Trophoblast cell (in vitro differentiated cells and primary cell): ENCODE results near the gene SLC35F4.

Experiments
- DNase-seq, 2 donors: peaks; one replicate each; pipeline ENCODE4 v3.0.0-alpha.2; 2016
- H2AFZ ChIP-seq: 2 replicates; pipeline ENCODE4 v1.6.1; 2013; ENCODE audit warnings: low read length, moderate library complexity, mild to moderate bottlenecking; ENCODE audit not compliant: insufficient read depth, poor library complexity
- H2AK5ac ChIP-seq: 2 replicates; pipeline ENCODE4 v1.6.1; 2013; ENCODE audit warnings: mild to moderate bottlenecking, low read length
- H2BK120ac ChIP-seq: 2 replicates; pipeline ENCODE4 v1.6.1; 2013; ENCODE audit warnings: low read length, mild to moderate bottlenecking, moderate library complexity; ENCODE audit not compliant: insufficient read depth, poor library complexity
- H2BK12ac ChIP-seq: 2 replicates; pipeline ENCODE4 v1.6.1; 2013; ENCODE audit warnings: mild to moderate bottlenecking, low read length, moderate library complexity
- H2BK5ac ChIP-seq: 2 replicates; pipeline ENCODE4 v1.6.1; 2013; ENCODE audit warnings: low read length, low read depth, moderate library complexity, mild to moderate bottlenecking; ENCODE audit not compliant: poor library complexity
- H3K14ac ChIP-seq: 2 replicates; pipeline ENCODE4 v1.6.1; 2013; ENCODE audit warnings: mild to moderate bottlenecking, low read length
- H3K18ac ChIP-seq: 2 replicates; pipeline ENCODE4 v1.6.1; 2013; ENCODE audit warnings: mild to moderate bottlenecking, low read length
- H3K23ac ChIP-seq: 2 replicates; pipeline ENCODE4 v1.6.1; 2013; ENCODE audit warnings: low read length
- H3K27ac ChIP-seq: 2 replicates; pipeline ENCODE4 v1.5.1; 2013; ENCODE audit warnings: low read depth, mild to moderate bottlenecking, inconsistent platforms, low read length, moderate library complexity
- H3K27me3 ChIP-seq: 2 replicates; pipeline ENCODE4 v1.6.1; 2013; ENCODE audit warnings: inconsistent platforms, mild to moderate bottlenecking, low read length, moderate library complexity; ENCODE audit not compliant: insufficient read depth
- H3K36me3 ChIP-seq, 2 experiments: 1 replicate in 1 of 2; 2 replicates in 1 of 2; pipeline ENCODE4 v1.6.1; 2013; ENCODE audit warnings: low read length in 2 of 2, mild to moderate bottlenecking in 2 of 2, moderate library complexity in 1 of 2; ENCODE audit not compliant: insufficient read depth in 2 of 2, control insufficient read depth in 1 of 2
- H3K4ac ChIP-seq: 2 replicates; pipeline ENCODE4 v1.6.1; 2013; ENCODE audit warnings: low read depth, mild to moderate bottlenecking, low read length, moderate library complexity
- H3K4me1 ChIP-seq, 2 experiments: 1 replicate in 1 of 2; 2 replicates in 1 of 2; pipeline ENCODE4 v1.6.1; 2013; ENCODE audit warnings: low read length in 2 of 2, mild to moderate bottlenecking in 2 of 2, moderate library complexity in 1 of 2; ENCODE audit not compliant: insufficient read depth in 2 of 2, control insufficient read depth in 1 of 2
- H3K4me2 ChIP-seq: 2 replicates; pipeline ENCODE4 v1.6.1; 2013; ENCODE audit warnings: inconsistent platforms, mild to moderate bottlenecking, low read length, moderate library complexity
- H3K4me3 ChIP-seq: 2 replicates; pipeline ENCODE4 v1.5.1; 2013; ENCODE audit warnings: mild to moderate bottlenecking, low read depth, low read length, inconsistent platforms
- H3K79me1 ChIP-seq: one replicate; pipeline ENCODE4 v1.6.1; 2013; ENCODE audit warnings: low read length
- H3K79me2 ChIP-seq: 2 replicates; pipeline ENCODE4 v1.6.1; 2013; ENCODE audit warnings: low read length, mild to moderate bottlenecking; ENCODE audit not compliant: control insufficient read depth, insufficient read depth, poor library complexity
- H3K9ac ChIP-seq: 2 replicates; pipeline ENCODE4 v1.6.1; 2013; ENCODE audit warnings: mild to moderate bottlenecking, low read length
- H3K9me3 ChIP-seq: 2 replicates; pipeline ENCODE4 v1.6.1; 2013; ENCODE audit warnings: low read depth, mild to moderate bottlenecking, control low read depth, inconsistent platforms, low read length; ENCODE audit not compliant: insufficient read depth
- H4K12ac ChIP-seq: 2 replicates; pipeline ENCODE4 v1.6.1; 2013; ENCODE audit warnings: low read depth, mild to moderate bottlenecking, low read length, moderate library complexity
- H4K8ac ChIP-seq: 2 replicates; pipeline ENCODE4 v1.6.1; 2013; ENCODE audit warnings: low read depth, mild to moderate bottlenecking, low read length, moderate library complexity
- H4K91ac ChIP-seq: one replicate; pipeline ENCODE4 v1.6.1; 2013; ENCODE audit warnings: low read depth, mild to moderate bottlenecking, low read length, moderate library complexity
- WGBS: extraction: QIAGEN DNeasy Blood & Tissue Kit; methylation state at CpG from one replicate; pipeline ENCODE4 v1.1.7; 2013; ENCODE audit warnings: missing lambda C conversion rate; ENCODE audit not compliant: insufficient read length, insufficient coverage; ENCODE audit errors: extremely low coverage; 5-methylcytosine and 5-hydroxymethylcytosine counted together

SLC35F4 gene

GRCh38 chr14:57573173-57573572 lies 292.7 kb downstream of the SLC35F4 start:
- Histone ChIP-seq H2BK120ac (no peak overlapping the region), H3K9me3 (no peaks in the 10 kb centered on the region), H3K4me1 (no peaks in the 10 kb centered on the region), H3K27ac (no peak overlapping the region), H4K91ac (no peak overlapping the region), H3K27me3 (no peaks in the 10 kb centered on the region), H3K79me1 (no peaks in the 10 kb centered on the region), H4K12ac (no peak overlapping the region), H3K18ac (no peak overlapping the region), H2BK12ac (no peak overlapping the region), H3K4me2 (no peak overlapping the region), H4K8ac (no peak overlapping the region), H3K79me2 (no peaks in the 10 kb centered on the region), H3K36me3 (no peaks in the 10 kb centered on the region), H3K9ac (no peak overlapping the region), H3K23ac (no peak overlapping the region), H3K14ac (no peak overlapping the region), H2AK5ac (no peak overlapping the region), H3K4ac (no peak overlapping the region), H3K4me3 (no peak overlapping the region), H2AFZ (no peak overlapping the region), H2BK5ac (no peak overlapping the region)
- no CpG with 5 or more reads among the region's 3 CpGs for WGBS
- no peak for DNase-seq

- no peak overlapping the region for H3K4me3 ChIP-seq
- H3K9ac ChIP-seq: no peak overlapping the region
- no peak overlapping the region for H3K18ac ChIP-seq
- H2BK5ac ChIP-seq: no peak overlapping the region
- WGBS: no CpG with 5 or more reads among the region's 4 CpGs
- no peak overlapping the region for H3K4ac ChIP-seq
- no peak overlapping the region for H2BK12ac ChIP-seq
- no peaks in the 10 kb centered on the region for H3K36me3 ChIP-seq
- H3K9me3 ChIP-seq: no peaks in the 10 kb centered on the region
- H2AFZ ChIP-seq: no peak overlapping the region
- no peak overlapping the region for H4K91ac ChIP-seq
- no peak overlapping the region for H2BK120ac ChIP-seq
- no peak overlapping the region for H3K4me2 ChIP-seq
- H3K79me2 ChIP-seq: no peaks in the 10 kb centered on the region
- H3K23ac ChIP-seq: no peak overlapping the region
- no peak for DNase-seq
- no peaks in the 10 kb centered on the region for H3K4me1 ChIP-seq
- H3K27me3 ChIP-seq: no peaks in the 10 kb centered on the region
- no peaks in the 10 kb centered on the region for H3K79me1 ChIP-seq
- H3K27ac ChIP-seq: no peak overlapping the region
- H2AK5ac ChIP-seq: no peak overlapping the region
- no peak overlapping the region for H4K12ac ChIP-seq
- H4K8ac ChIP-seq: no peak overlapping the region
- no peak overlapping the region for H3K14ac ChIP-seq
These were observed 297.3 kb downstream of the SLC35F4 start for GRCh38 chr14:57568554-57568953.

- H3K79me2 ChIP-seq: no peaks in the 10 kb centered on the region
- no peak overlapping the region for H2AK5ac ChIP-seq
- no peak overlapping the region for H2BK5ac ChIP-seq
- no peak overlapping the region for H2AFZ ChIP-seq
- no peak overlapping the region for H2BK120ac ChIP-seq
- no CpG with 5 or more reads among the region's 2 CpGs for WGBS
- no peak overlapping the region for H3K18ac ChIP-seq
- H3K4me3 ChIP-seq: no peak overlapping the region
- H2BK12ac ChIP-seq: no peak overlapping the region
- no peaks in the 10 kb centered on the region for H3K4me1 ChIP-seq
- H3K9ac ChIP-seq: no peak overlapping the region
- H4K8ac ChIP-seq: no peak overlapping the region
- H3K27ac ChIP-seq: no peak overlapping the region
- no peak overlapping the region for H3K4ac ChIP-seq
- H3K36me3 ChIP-seq: no peaks in the 10 kb centered on the region
- no peak overlapping the region for H3K23ac ChIP-seq
- no peak overlapping the region for H3K4me2 ChIP-seq
- no peak overlapping the region for H4K91ac ChIP-seq
- H4K12ac ChIP-seq: no peak overlapping the region
- H3K79me1 ChIP-seq: no peaks in the 10 kb centered on the region
- no peaks in the 10 kb centered on the region for H3K9me3 ChIP-seq
- DNase-seq: no peak
- no peak overlapping the region for H3K14ac ChIP-seq
- H3K27me3 ChIP-seq: no peaks in the 10 kb centered on the region
These were observed 298.7 kb downstream of the SLC35F4 start for GRCh38 chr14:57567220-57567619.

- no peak overlapping the region for H2AFZ ChIP-seq
- H3K4me1 ChIP-seq: no peaks in the 10 kb centered on the region
- H3K4me3 ChIP-seq: no peak overlapping the region
- no peak overlapping the region for H3K18ac ChIP-seq
- H3K4me2 ChIP-seq: no peak overlapping the region
- H4K12ac ChIP-seq: no peak overlapping the region
- H3K4ac ChIP-seq: no peak overlapping the region
- no peak overlapping the region for H2BK12ac ChIP-seq
- DNase-seq: no peak
- no peaks in the 10 kb centered on the region for H3K79me2 ChIP-seq
- no peak overlapping the region for H2BK120ac ChIP-seq
- no peak overlapping the region for H2AK5ac ChIP-seq
- H3K23ac ChIP-seq: no peak overlapping the region
- H3K27ac ChIP-seq: no peak overlapping the region
- H4K91ac ChIP-seq: no peak overlapping the region
- H3K14ac ChIP-seq: no peak overlapping the region
- H2BK5ac ChIP-seq: no peak overlapping the region
- H3K9ac ChIP-seq: no peak overlapping the region
- no peaks in the 10 kb centered on the region for H3K79me1 ChIP-seq
- no peaks in the 10 kb centered on the region for H3K9me3 ChIP-seq
- WGBS: no CpG with 5 or more reads among the region's 3 CpGs
- no peak overlapping the region for H4K8ac ChIP-seq
- H3K27me3 ChIP-seq: no peaks in the 10 kb centered on the region
- no peaks in the 10 kb centered on the region for H3K36me3 ChIP-seq
These were observed 305.2 kb downstream of the SLC35F4 start for GRCh38 chr14:57560681-57561080.
